HepG2 (cell line): Measurements from ENCODE around the gene PCSK1. TPM values are rescaled to one million over a fixed set of nuclear protein-coding genes. Genes with fewer than 3 reads are reported as not detected.

Source experiments
- ATAC-seq: fragments of 200-7000 bp; cut with Tn5 transposase; 3 replicates; pipeline ENCODE4 v1.9.1; 2020; ENCODE audit warnings: mild to moderate bottlenecking, moderate library complexity
- BruUV-seq: library from RNA; stranded (reverse); fragments of 400-500 nt; replicated peaks from 2 replicates; lab custom pipeline; 2021; lab: Mats Ljungman, UMichigan
- CTCF ChIA-PET: fragments of 300-600 bp; formaldehyde crosslinking; extraction: SDS; loops from one replicate; lab custom pipeline; 2021; ENCODE audit warnings: low total read pairs, inconsistent platforms, low intra/inter-chr PET ratio; lab: Yijun Ruan, JAX
- POLR2A ChIA-PET: fragments of 350-600 bp; sonication (Branson Sonifier 250); formaldehyde crosslinking; loops from one replicate; lab custom pipeline; 2020; ENCODE audit warnings: antibody characterized with exemption, inconsistent platforms; lab: Yijun Ruan, JAX
- DNase-seq: peaks from one replicate; pipeline ENCODE4 v3.0.0-alpha.2; 2015; ENCODE audit warnings: low spot score
- FAIRE-seq: peaks from 3 replicates; lab custom pipeline; 2011; peaks lifted over from hg19 to GRCh38; lab: Jason Lieb, UNC
- H2AFZ ChIP-seq: one replicate; pipeline ENCODE4 v1.6.1; 2011; ENCODE audit warnings: low read length, inconsistent platforms
- H3K27ac ChIP-seq: fragments of 300-600 bp; 3 replicates; pipeline ENCODE4 v1.8.0; 2011; ENCODE audit warnings: mixed run types, mild to moderate bottlenecking, mixed read lengths, low read length, inconsistent platforms; ENCODE audit not compliant: insufficient read depth; ENCODE audit errors: extremely low read length
- H3K27me3 ChIP-seq, 2 experiments: fragments of 200-600 bp in 1 of 2; 2 replicates in 1 of 2; 3 replicates in 1 of 2; pipeline versions ENCODE4 v1.6.0 to v1.8.0; 2011; ENCODE audit warnings: low read length in 2 of 2, mild to moderate bottlenecking in 2 of 2, moderate library complexity in 2 of 2, inconsistent platforms in 1 of 2; ENCODE audit not compliant: insufficient read depth in 2 of 2, control insufficient read depth in 1 of 2
- H3K36me3 ChIP-seq, 2 experiments: fragments of 200-600 bp in 1 of 2; replicated peaks in 1 of 2; 2 replicates in 1 of 2; 3 replicates in 1 of 2; pipeline versions ENCODE4 v1.5.1 to v1.8.0; 2011; ENCODE audit warnings: low read length in 2 of 2, inconsistent platforms in 1 of 2; ENCODE audit not compliant: insufficient read depth in 2 of 2, control insufficient read depth in 1 of 2
- H3K4me1 ChIP-seq: 2 replicates; pipeline ENCODE4 v1.5.1; 2012; ENCODE audit warnings: low read length, inconsistent platforms; ENCODE audit not compliant: insufficient read depth
- H3K4me2 ChIP-seq: 2 replicates; pipeline ENCODE4 v1.6.0; 2011; ENCODE audit warnings: low read depth, low read length, inconsistent platforms
- H3K4me3 ChIP-seq, 3 experiments: fragments of 200-600 bp in 1 of 3; sonication (generic), shearing (Covaris generic) in 1 of 3; replicated peaks in 1 of 3; 2 replicates each; pipeline ENCODE4 v1.5.1; 2011 to 2016; ENCODE audit warnings: low read length in 3 of 3, inconsistent platforms in 2 of 3, low read depth in 2 of 3, mild to moderate bottlenecking in 2 of 3, control low read depth in 1 of 3, mixed read lengths in 1 of 3; ENCODE audit not compliant: insufficient read depth in 1 of 3
- H3K79me2 ChIP-seq: one replicate; pipeline ENCODE4 v1.6.1; 2011; ENCODE audit warnings: low read length, inconsistent platforms; ENCODE audit not compliant: insufficient read depth
- H3K9ac ChIP-seq: 2 replicates; pipeline ENCODE4 v1.6.0; 2011; ENCODE audit warnings: mild to moderate bottlenecking, low read depth, low read length, inconsistent platforms; ENCODE audit not compliant: insufficient read depth
- H3K9me3 ChIP-seq: 2 replicates; pipeline ENCODE4 v1.5.1; 2012; ENCODE audit warnings: mild to moderate bottlenecking, low read length
- H4K20me1 ChIP-seq: 2 replicates; pipeline ENCODE4 v1.6.0; 2011; ENCODE audit warnings: inconsistent platforms, mild to moderate bottlenecking, low read length, moderate library complexity; ENCODE audit not compliant: insufficient read depth
- CEBPB ChIP-seq: IDR thresholded peaks from 2 replicates; pipeline ENCODE4 v1.6.1; 2011; ENCODE audit warnings: low read depth, low read length, improper control_type of control experiment, borderline replicate concordance
- MAFF ChIP-seq: IDR thresholded peaks from 2 replicates; pipeline ENCODE4 v1.6.1; 2011; ENCODE audit warnings: low read depth, low read length, improper control_type of control experiment
- MAFK ChIP-seq, 2 experiments: IDR thresholded peaks in 1 of 2; conservative IDR thresholded peaks in 1 of 2; 2 replicates each; pipeline ENCODE4 v1.6.1; 2011; ENCODE audit warnings: improper control_type of control experiment in 2 of 2, low read length in 2 of 2
- SAFB2 ChIP-seq: sonication (generic); formaldehyde crosslinking; IDR thresholded peaks from 2 replicates; pipeline ENCODE4 v1.5.1; 2020; ENCODE audit warnings: missing genetic modification reagents, low read depth, mild to moderate bottlenecking, borderline replicate concordance
- TARDBP ChIP-seq: sonication (generic); formaldehyde crosslinking; IDR thresholded peaks from 2 replicates; pipeline ENCODE4 v1.8.0; 2022; ENCODE audit warnings: mild to moderate bottlenecking, missing genetic modification reagents
- WGBS: methylation state at CpG from one replicate; pipeline ENCODE4 v1.1.6; 2017; ENCODE audit warnings: low lambda C conversion rate; 5-methylcytosine and 5-hydroxymethylcytosine counted together
- in situ Hi-C: cut with HindIII; loops from 2 replicates; pipeline ENCODE4 v1.10.0; 2017; ENCODE audit warnings: low pct_unique_long_range_greater_than_20kb; ENCODE audit not compliant: extremely low pct_ligation_motif_present
- intact Hi-C: fragments of 100-400 bp; cut with micrococcal nuclease; formaldehyde crosslinking; loops from one replicate; pipeline ENCODE4 v1.10.0; 2022; ENCODE audit not compliant: unreplicated experiment
- polyA plus RNA-seq, 8 experiments: library from polyadenylated mRNA; depleted of rRNA in 3 of 8; stranded (reverse) in 7 of 8; unstranded in 1 of 8; fragments of >200 nt; fragmentation: Illumina TruSeq in 4 of 8; extraction: Trizol in 4 of 8; gene quantifications; 2 replicates each; pipeline versions ENCODE4 v1.2.1 to v1.2.3, GENCODE V29; 2011 to 2016; ENCODE audit warnings: low read depth in 4 of 8, missing spikeins in 1 of 8, mixed read lengths in 1 of 8; ENCODE audit not compliant: insufficient read depth in 1 of 8
- total RNA-seq, 5 experiments: library from RNA; depleted of rRNA; stranded (reverse); fragments of >200 nt; fragmentation: Illumina TruSeq; extraction: Trizol; gene quantifications; 2 replicates each; pipeline ENCODE4 v1.2.3, GENCODE V29; 2016; ENCODE audit warnings: low read depth in 1 of 5

PCSK1 gene
- total and polyA plus RNA-seq, 2 of the 13 experiments (the other 11 are each of a cell fraction or from before 2014, with no cell fraction given), result not detected

DNA sequence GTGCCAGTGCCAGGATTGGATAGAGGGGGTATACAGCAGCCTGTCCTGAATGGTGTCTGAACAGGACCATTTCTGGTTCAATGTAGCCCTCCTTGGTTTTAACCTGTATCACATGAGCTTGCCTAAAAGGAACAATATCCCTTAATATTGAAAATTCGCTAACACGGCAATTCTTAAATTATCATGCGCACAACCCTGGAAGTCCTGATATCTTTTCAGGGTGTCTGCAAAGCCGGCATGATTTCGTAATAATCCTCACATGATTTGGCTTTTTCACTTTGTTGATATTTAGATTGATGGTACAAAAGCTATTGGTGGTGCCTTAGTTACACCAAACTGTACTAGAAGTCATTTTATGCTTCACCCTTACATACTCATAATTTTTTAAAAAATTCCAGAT is 53.2 kb downstream of the PCSK1 start:
- H3K4me2 ChIP-seq, result no peak overlapping the region
- no peaks in the 10 kb centered on the region for H3K79me2 ChIP-seq
- WGBS, result 76% methylated on average over 5 of the region's 5 CpGs
- POLR2A ChIA-PET, result no interaction called here
- CTCF ChIA-PET, result no interaction called here
- intact Hi-C loops, result no loop called here
- FAIRE-seq (no peak), DNase-seq (no peak), ATAC-seq (no peak)
- TF ChIP-seq CEBPB (0 out of 2 replicates have a peak, but pooled peaks have one; percentile 17), MAFK (conservative IDR thresholded peaks at IDR 0.05 in 1 of 2, IDR thresholded peaks at IDR 0.05 in 1 of 2; ENCODE audit: low read length in 2 of 2) (peak; percentile 72 to 83), TARDBP (CRISPR knock-in tag) (no peak), MAFF (peak; percentile 68)
- no TSS peak for BruUV-seq
- H3K27ac ChIP-seq, result no peak overlapping the region
- no peak overlapping the region for H2AFZ ChIP-seq
- no peak overlapping the region for H3K9ac ChIP-seq
- in situ Hi-C loops, result no loop called here
- no peaks in the 10 kb centered on the region for H4K20me1 ChIP-seq
- H3K27me3 ChIP-seq, result no peaks in the 10 kb centered on the region
- peaks cover 9% of the 10 kb centered on the region; the same call in 1 of the 2 replicates for H3K4me1 ChIP-seq
- no peak overlapping the region for H3K4me3 ChIP-seq
- H3K9me3 ChIP-seq, result no peaks in the 10 kb centered on the region
- H3K36me3 ChIP-seq, result no peaks in the 10 kb centered on the region

DNA sequence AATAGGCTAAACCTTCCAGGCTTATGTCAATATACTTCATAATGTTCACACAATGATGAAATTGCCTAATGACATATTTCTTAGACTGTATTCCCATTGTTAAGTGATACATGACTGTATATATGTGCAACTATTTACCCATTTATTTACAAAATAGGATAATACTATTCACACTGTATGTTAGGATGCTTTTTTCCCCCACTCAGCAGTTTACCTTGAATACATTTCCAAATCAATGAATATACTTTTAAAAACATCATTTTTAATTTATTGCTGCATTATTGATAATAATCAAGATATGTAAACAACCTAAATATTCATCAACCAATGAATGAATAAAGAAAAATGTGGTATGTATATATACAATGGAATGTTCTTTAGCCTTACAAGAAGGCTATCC is 55.5 kb downstream of the PCSK1 start:
- no peak overlapping the region for H3K9ac ChIP-seq
- BruUV-seq, result no TSS peak
- no peak for DNase-seq
- POLR2A ChIA-PET, result no interaction called here
- TF ChIP-seq MAFF, result peak; percentile 70
- TF ChIP-seq MAFK (conservative IDR thresholded peaks at IDR 0.05 in 1 of 2, IDR thresholded peaks at IDR 0.05 in 1 of 2; ENCODE audit: low read length in 2 of 2), result peak; percentile 67 to 82
- TF ChIP-seq SAFB2, result no peak
- TF ChIP-seq, all 625 proteins: peak for 2
- Histone ChIP-seq H3K4me1 (peaks cover 9% of the 10 kb centered on the region; the same call in 1 of the 2 replicates), H3K27ac (no peak overlapping the region), H3K36me3 (no peaks in the 10 kb centered on the region), H3K4me3 (no peak overlapping the region), H2AFZ (no peak overlapping the region), H3K27me3 (no peaks in the 10 kb centered on the region), H3K79me2 (no peaks in the 10 kb centered on the region), H3K4me2 (no peak overlapping the region), H4K20me1 (no peaks in the 10 kb centered on the region), H3K9me3 (no peaks in the 10 kb centered on the region)
- intact Hi-C loops, result no loop called here
- no peak for FAIRE-seq
- in situ Hi-C loops, result no loop called here
- CTCF ChIA-PET, result no interaction called here
- ATAC-seq, result no peak
